ENCODE measurements around the gene PRKN. TPM values are rescaled to one million over a fixed set of nuclear protein-coding genes. Genes with fewer than 3 reads are reported as not detected.

PRKN gene
- total and polyA plus RNA-seq, 9 of the 15 experiments (the other 6 are each of a cell fraction or from before 2014, with no cell fraction given), result 0.03 to 0.96 (median 0.15) TPM; not detected in 2

- no peak for TF ChIP-seq CHD7 (IDR thresholded peaks at IDR 0.05; ENCODE audit: low read depth, low read length)
- TF ChIP-seq ZNF12 (CRISPR knock-in tag; IDR thresholded peaks at IDR 0.05), result no peak
- no peak for TF ChIP-seq ZNF444 (CRISPR knock-in tag; IDR thresholded peaks at IDR 0.05)
- peak; percentile 93 for TF ChIP-seq CEBPB (tag; IDR thresholded peaks at IDR 0.05)
- no peak for TF ChIP-seq NFYB (IDR thresholded peaks at IDR 0.05; ENCODE audit: extremely low read depth, insufficient read length)
- TF ChIP-seq ATF4 (CRISPR knock-in tag; IDR thresholded peaks at IDR 0.05), result peak; percentile 72
- TF ChIP-seq MXI1 (IDR thresholded peaks at IDR 0.05; ENCODE audit: low read depth, low read length), result no peak
- TF ChIP-seq THAP7 (CRISPR knock-in tag; IDR thresholded peaks at IDR 0.05), result no peak
- TF ChIP-seq ZNF586 (CRISPR knock-in tag; conservative IDR thresholded peaks at IDR 0.05), result 0 out of 2 replicates have a peak, but pooled peaks have one; percentile 73
- no peak for TF ChIP-seq GTF2F1 (IDR thresholded peaks at IDR 0.05; ENCODE audit: low read depth, low read length)
- no peak for TF ChIP-seq RBM15 (IDR thresholded peaks at IDR 0.05; ENCODE audit: insufficient read depth, low read length)
- no peak for TF ChIP-seq KLF13 (tag; IDR thresholded peaks at IDR 0.05; ENCODE audit: borderline replicate concordance, low read depth)
- TF ChIP-seq ERF (CRISPR knock-in tag; IDR thresholded peaks at IDR 0.05), result no peak
- peak; percentile 15 for TF ChIP-seq MEIS2 (IDR thresholded peaks at IDR 0.05; ENCODE audit: partially characterized antibody)
- TF ChIP-seq CEBPG (CRISPR knock-in tag; IDR thresholded peaks at IDR 0.05), result peak; percentile 48
- TF ChIP-seq CEBPG (tag; conservative IDR thresholded peaks at IDR 0.05 in 1 of 2, IDR thresholded peaks at IDR 0.05 in 1 of 2), result peak; percentile 97
- TF ChIP-seq CHD1 (IDR thresholded peaks at IDR 0.05; ENCODE audit: low read length), result no peak
Measured at GRCh38 chr6:162099685-162100084, 627.9 kb downstream of the PRKN start (continued).
